HG02981 (cell line): ENCODE data around the gene LEPROT.
"Not testable (repeated sequence)": the region's sequence is repeated elsewhere in the genome, so short reads cannot be mapped to it uniquely, and the experiment has no call there.

ENCODE experiments used
- ATAC-seq: cut with Tn5 transposase; IDR thresholded peaks from one replicate; pipeline ENCODE4 v1.9.1; 2021; ENCODE audit warnings: mild to moderate bottlenecking, moderate library complexity; ENCODE audit not compliant: unreplicated experiment

The LEPROT gene

GRCh38 chr1:65420590-65421350, at the start of gene LEPROT, which contains the start of gene LEPR:
TSS of gene LEPROT (plus strand) at chr1:65420668. CDS start at chr1:65420725, 57 bp downstream.
TSS of gene LEPR (plus strand) at chr1:65420668. CDS start at chr1:65565566, 144,898 bp downstream.
- peak; percentile 6 for ATAC-seq

DNA sequence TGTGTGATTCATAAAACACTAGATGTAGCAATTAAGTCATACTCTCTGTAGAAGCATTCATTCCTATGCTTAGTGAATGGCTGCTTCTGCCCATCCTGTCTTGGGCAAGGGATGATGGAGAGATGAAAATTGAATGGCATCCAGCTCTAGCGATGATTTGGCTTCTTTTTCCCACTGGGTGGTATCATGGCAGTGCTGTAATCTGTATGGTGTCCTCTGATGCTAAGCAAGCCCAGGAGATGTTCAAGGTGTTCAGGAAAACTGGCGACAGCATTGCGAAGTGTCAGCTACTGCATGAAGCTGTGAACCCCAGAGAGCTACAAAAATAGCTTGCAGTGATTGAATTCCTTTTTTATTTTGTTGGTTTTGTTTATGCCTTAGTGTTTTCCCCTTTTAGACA, 48.9 kb upstream of the LEPROT start:
- no peak for ATAC-seq

GRCh38 chr1:65372557-65372956, 47.9 kb upstream of the LEPROT start:
- no peak for ATAC-seq

DNA sequence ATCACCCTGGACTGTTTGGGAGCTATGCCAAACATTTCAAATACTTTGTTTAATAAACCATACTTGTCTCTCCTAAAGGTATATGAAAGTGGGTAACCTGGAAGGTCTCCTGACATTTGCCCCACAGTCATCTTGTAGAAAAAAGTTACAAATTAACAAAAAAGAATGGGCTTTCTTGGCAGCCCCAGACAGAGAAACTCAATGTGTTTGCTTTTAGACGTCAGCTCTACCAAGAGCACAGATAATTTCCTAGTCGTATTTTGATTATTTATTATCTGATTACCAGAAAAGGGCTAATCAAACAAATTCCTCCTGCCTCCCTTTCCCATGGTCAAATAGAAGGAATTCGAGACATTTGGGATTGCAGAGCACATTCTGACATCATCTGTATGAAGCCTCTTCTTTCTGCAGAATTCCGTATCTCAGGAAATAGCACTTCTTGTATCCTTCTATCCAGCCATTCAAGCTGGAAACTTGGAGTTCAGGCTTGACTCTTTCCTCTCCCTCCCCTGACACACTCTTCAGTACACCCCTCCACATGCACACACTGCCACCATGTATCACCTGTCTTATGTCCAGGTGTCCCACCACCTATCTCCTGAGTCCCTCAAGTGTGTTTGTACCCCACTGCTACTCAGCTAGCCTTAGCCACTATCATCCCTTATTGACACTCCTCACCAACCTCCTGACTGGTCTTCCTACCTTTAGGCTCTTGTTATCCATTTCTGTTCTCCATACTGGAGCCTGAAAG, 42.8 kb upstream of the LEPROT start:
- no peak for ATAC-seq

GRCh38 chr1:65378247-65378946, 42.1 kb upstream of the LEPROT start:
- ATAC-seq, result no peak

DNA sequence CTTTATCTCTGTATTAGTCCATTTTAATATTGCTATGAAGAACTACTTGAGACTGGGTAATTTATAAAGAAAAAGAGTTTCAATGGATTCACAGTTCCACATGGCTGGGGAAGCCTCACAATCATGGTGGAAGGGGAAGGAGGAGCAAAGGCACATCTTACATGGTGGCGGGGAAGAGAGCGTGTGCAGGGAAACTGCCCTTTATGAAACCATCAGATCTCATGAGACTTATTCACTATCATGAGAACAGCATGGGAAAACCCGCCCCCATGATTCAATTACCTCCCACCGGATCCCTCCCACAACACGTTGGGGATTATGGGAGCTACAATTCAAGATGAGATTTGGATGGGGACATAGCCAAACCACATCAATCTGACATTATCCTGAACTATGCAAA, 36.0 kb upstream of the LEPROT start:
- ATAC-seq, result not testable (repeated sequence)

GRCh38 chr1:65386439-65386838, 34.0 kb upstream of the LEPROT start:
- ATAC-seq, result no peak

- ATAC-seq, result no peak
Measured at GRCh38 chr1:65387821-65388220, 32.6 kb upstream of the LEPROT start.

GRCh38 chr1:65388908-65389695, 31.4 kb upstream of the LEPROT start:
- no peak for ATAC-seq

DNA sequence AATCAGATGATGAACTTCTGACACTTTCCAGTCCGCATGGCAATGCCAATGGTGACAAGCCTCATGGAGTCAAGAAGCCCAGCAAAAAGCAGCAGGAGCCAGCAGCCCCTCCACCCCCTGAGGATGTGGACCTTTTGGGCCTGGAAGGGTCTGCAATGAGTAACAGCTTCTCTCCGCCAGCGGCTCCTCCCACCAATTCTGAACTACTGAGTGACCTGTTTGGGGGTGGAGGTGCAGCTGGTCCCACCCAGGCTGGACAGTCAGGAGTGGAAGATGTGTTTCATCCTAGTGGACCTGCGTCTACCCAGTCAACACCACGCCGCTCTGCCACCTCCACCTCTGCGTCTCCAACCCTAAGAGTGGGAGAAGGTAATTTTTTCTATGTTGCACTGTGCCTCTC, 28.0 kb upstream of the LEPROT start:
- no peak for ATAC-seq

DNA sequence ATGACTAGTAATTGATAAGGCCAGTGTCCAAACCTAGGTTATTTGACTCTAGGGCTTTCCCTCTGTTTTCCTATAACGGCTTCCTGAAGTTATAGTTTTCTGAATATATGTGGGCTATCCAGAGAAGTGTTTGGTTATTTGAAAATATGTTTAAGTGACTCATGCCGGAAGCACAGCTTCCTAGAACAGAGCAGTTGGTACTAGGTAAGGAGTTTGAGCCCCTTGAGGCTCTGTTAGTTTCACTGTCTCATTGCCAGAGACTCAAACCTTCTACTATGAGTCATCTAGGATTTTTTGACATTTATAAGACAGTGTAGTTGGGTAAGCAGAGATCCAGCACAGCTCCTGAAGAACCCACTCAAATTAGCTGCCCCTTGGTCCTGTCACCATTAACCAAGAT, 27.1 kb upstream of the LEPROT start:
- peak; percentile 87 for ATAC-seq

DNA sequence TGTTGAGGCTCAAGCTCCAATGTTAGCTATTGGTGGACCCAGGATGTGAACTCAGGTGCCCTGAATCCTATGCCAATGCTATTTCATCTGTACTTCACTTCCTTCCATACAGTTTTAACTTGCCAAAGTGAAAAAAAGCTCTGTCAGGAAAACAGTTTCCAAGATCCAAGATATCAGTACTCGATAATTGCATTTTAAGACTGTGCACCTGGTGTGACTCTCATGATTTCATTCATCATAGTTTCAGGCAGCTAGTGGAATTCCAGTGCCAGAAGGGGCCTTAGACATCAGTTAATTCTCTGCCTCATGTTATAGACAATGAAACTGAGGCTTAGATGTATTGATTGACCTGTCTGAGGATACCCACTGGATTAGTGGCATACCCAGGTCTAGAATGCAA, 26.5 kb upstream of the LEPROT start:
- no peak for ATAC-seq

DNA sequence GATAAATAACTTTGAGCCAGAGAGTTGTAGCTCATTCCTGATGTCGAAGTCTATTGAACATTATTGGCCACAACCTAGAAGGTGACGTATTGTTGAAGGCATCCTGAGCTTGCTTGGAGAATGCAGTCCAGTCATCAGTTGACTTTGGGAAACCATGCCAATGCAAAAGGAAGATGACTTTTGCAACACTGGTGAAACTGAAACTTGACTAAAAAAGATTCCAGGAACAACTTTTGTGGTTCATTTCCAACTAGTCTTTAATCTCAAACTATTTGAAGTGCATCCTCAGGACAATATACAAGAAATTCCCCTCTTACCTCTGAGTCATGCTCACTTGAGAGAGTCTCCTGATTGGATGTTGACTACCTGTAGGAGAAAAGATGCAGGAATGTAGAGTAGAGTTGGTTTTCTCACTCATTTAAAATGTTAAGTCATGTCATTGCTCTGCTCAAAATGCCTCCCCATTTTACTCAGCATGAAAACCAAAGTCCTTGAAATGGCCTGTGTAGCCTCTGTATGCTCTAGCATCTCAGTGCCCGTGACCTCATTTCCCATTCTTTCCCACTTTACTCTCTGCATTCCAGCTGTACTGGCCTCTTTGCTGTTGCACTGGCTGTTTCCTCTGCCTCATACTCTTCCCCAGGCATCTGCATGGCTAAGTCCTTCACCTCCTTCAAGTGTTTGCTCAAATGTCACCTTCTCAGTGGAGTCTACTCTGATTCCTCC, 24.4 kb upstream of the LEPROT start:
- ATAC-seq, result no peak

GRCh38 chr1:65398083-65398482, 22.4 kb upstream of the LEPROT start:
- no peak for ATAC-seq

DNA sequence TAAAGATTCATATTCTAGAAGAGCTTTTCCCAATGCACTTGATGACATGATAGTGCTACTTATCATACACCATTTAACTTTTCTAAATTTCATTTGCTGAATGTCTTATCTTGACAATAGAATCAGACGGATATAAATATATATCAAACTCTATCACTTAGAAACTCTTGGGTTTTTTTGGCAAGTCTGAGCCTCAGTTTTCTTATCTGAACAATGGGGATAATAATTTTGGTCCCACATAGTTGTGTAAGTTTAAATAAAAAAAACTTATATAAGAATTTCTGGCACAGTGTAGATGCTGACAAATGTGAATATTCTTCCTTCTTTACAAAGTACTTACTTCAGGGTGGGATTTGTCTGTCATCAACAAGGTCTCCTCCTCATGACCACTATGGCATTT, 21.5 kb upstream of the LEPROT start:
- ATAC-seq, result no peak

GRCh38 chr1:65401612-65402011, 18.9 kb upstream of the LEPROT start:
- ATAC-seq, result no peak

DNA sequence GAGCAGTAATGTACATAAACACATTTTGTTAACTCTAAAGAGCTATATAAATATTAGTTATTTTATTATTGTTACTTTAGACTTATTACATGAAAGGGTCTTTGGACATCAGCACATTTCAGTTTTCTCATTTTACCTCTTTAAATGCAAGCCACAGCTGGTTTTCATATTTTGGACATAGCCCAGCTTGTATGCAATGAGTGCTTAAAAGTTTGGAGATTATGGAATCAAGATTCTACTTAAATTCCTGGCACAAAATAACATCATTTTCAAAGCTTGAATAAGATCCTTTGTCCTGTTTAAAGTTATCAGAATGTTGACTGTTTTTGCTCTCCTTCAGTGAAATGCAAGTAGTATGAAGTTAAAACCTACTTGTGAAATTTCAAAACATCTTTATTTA, 15.5 kb upstream of the LEPROT start:
- no peak for ATAC-seq

- ATAC-seq, result no peak
Measured at GRCh38 chr1:65407877-65408276, 12.6 kb upstream of the LEPROT start.

- no peak for ATAC-seq
Measured at GRCh38 chr1:65409314-65409713, 11.2 kb upstream of the LEPROT start.

- ATAC-seq, result no peak
Measured at GRCh38 chr1:65409816-65410326, 10.6 kb upstream of the LEPROT start.
